Measurements from ENCODE around the gene RAPGEF1.
"Not testable (repeated sequence)": the region's sequence is repeated elsewhere in the genome, so short reads cannot be mapped to it uniquely, and the experiment has no call there.

RAPGEF1 gene

GRCh38 chr9:131578731-131579504 is 161.0 kb downstream of the RAPGEF1 start:
- peak; percentile 43 for DNase-seq

GRCh38 chr9:131578021-131578420 is 161.9 kb downstream of the RAPGEF1 start:
- DNase-seq = no peak

- no peak for DNase-seq
These were observed 162.6 kb downstream of the RAPGEF1 start for GRCh38 chr9:131577005-131578000.

DNA sequence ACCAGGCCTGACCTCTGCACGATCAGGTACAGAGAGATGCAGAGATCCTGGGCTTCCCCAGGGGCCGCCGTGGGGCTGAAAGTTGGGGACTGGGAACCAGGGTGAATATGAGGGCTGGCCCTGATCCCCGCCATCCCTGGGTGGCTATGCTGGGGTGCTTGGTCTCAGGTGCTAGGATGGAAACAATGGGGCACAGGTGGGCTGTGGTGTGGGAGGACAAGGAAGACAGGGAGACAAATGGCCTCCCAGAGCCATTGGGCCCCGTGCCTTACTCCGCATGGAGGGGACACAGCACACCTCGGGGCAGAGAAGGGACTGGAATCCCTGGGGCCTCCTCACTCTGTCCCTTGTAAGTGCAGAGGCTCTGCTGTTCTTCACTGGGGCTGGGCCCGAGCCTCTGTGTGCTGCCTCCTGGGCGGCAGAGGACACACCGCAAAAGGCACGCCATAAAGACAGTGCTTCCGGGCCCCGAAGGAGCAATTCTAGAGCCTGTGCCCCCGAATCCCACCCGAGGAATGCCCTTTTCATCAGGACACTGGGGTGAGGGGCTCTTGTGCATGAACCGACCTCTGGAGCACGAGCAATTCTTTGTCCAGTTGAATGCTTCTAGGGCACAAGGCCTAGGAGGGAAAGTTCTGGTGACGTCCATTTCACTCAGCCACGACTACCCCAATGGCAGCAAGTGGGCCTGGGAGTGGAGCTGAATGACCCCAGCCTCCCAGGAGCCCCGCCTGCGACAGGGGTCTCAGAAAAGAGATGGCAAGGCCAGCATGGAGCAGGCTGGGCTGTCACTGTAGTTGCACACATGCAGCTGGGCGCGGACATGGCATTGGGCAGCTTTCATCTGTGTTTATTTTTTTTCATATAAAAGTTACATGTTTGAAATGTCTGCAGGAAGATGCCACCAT is 163.7 kb downstream of the RAPGEF1 start:
- no peak for DNase-seq

GRCh38 chr9:131574730-131575640 is 164.9 kb downstream of the RAPGEF1 start:
- DNase-seq = no peak

- no peak for DNase-seq
These were observed 172.0 kb downstream of the RAPGEF1 start for GRCh38 chr9:131567910-131568309.

DNA sequence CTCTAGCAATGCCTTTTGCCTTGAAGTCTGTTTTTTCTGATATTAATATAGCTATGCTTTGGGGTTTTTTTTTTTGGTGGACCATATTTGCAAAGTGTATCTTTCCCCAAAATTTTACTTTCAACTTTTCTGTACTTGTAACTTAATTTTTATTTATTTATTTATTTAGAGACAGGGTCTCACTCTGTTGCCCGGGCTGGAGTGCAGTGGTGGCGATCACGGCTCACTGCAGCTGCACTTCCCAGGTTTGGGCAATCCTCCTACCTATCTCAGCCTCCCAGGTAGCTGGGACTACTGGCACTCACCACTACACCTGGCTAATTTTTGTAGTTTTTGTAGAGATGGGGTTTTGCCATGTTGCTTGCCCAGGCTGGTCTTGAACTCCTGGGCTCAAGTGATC is 173.7 kb downstream of the RAPGEF1 start:
- DNase-seq = no peak

- DNase-seq = no peak
These were observed 174.5 kb downstream of the RAPGEF1 start for GRCh38 chr9:131565369-131565768.

DNA sequence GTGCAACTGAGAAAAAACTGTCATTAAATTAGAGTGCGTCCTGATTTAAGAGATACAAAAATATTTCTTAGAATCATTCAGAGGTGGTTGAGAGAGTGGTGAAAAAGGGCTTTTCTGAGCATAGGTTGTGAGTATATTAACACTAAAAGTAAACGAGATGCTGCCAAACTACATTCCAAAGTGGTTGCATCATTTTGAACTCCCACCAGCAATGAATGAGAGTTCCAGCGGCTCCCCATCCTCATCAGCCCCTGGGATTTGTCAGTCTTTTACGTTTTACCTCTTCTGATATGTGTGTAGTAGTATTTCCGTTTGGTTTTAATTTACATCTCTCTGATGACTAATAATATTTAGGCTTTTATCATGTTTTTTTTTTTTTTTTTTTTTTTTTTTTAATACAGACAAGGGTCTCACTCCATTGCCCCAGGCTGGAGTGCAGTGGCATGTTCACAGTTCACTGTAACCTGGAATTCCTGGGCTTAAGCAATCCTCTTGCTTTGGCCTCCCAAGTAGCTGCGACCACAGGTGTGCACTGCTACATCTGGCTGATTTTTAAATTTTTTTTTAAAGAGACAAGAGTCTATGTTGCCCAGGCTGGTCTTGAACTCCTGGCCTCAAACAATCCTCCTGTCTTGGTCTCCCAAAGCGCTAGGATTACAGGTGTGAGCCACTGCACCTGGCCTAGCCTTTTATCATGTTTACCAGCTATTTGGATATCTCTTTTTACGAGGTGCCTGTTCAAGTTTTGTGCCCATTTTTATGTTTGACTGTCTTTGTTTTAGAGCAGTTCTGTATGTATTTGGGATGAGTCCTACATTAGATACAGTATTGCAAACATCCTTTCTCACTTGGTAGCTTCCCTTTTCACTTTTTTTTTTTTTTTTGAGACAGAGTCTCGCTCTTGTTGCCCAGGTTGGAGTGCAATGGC is 177.6 kb downstream of the RAPGEF1 start:
- no peak for DNase-seq

GRCh38 chr9:131559421-131560000 is 180.4 kb downstream of the RAPGEF1 start:
- DNase-seq = no peak

GRCh38 chr9:131557855-131558548 is 181.9 kb downstream of the RAPGEF1 start:
- DNase-seq = no peak

GRCh38 chr9:131555841-131556673 is 183.8 kb downstream of the RAPGEF1 start:
- DNase-seq = no peak

DNA sequence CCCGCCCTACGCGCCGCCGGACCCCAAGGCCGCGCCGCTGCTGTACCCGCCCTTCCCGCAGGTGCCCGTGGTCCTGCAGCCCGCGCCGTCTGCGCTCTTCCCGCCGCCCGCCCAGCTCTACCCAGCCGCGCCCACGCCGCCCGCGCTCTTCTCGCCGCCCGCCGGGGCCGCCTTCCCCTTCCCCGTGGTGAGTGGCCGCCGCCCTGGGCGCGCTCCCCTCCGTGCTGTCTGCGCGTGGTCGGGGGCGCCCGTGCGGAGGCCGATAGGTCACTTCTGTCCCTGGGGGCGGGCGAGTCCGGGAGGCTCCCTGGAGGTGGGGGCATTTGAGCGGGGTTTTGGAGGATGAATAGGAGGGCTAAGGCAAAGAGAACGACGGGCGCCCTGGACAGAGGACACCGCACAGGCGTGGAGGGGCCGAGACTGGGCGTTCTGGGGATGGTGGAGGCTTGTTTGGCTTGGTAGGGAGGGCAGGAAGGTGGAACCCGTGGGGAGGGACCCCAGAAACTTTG is 185.0 kb downstream of the RAPGEF1 start:
- DNase-seq = no peak

- no peak for DNase-seq
These were observed 185.6 kb downstream of the RAPGEF1 start for GRCh38 chr9:131554087-131554842.

DNA sequence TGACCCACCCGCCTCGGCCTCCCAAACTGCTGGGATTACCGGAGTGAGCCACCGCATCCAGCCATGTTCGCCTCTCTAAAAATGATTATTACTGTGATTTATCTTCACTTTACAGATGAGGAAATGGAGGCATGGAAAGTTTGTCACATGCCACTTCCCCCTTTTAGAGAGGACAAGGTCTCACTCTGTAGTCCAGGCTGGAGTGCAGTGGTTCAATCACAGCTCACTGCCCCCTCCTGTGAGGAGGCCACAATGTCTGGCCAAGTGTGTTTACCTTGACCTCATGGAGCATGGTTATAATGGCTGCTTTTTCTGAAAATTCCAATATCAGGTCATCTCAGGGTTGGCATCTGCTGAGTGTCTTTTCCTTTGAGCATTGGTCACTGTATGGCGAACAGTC is 187.8 kb downstream of the RAPGEF1 start:
- DNase-seq = no peak

- DNase-seq = not testable (repeated sequence)
These were observed 189.4 kb downstream of the RAPGEF1 start for GRCh38 chr9:131550465-131550864.

DNA sequence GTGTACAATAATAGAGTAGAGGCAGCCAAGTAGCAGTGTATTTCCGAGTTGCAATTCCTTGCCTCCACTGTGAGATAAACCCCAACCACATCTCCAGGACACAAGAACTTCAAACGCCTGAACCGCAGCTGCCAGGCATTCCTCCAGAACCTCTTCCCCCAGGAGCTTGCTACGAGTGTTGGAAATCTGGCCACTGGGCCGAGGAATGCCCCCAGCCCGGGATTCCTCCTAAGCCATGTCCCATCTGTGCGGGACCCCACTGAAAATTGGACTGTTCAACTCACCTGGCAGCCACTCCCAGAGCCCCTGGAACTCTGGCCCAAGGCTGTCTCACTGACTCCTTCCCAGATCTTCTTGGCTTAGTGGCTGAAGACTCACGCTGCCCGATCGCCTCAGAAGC is 190.7 kb downstream of the RAPGEF1 start:
- not testable (repeated sequence) for DNase-seq
